Tongue (tissue), 3 donors: ENCODE data around the gene NRXN3. TPM values are rescaled to one million over a fixed set of nuclear protein-coding genes. Genes with fewer than 3 reads are reported as not detected.

Experiments
- DNase-seq: peaks from one replicate; pipeline ENCODE4 v3.0.0-alpha.2; 2015
- small RNA-seq: library from RNA; depleted of rRNA; stranded (forward); fragments of <200 nt; gene quantifications from one replicate; pipeline ENCODE3, GENCODE V24; 2014; ENCODE audit warnings: low replicate concordance
- total RNA-seq: library from RNA; depleted of rRNA; stranded (reverse); fragments of >200 nt; gene quantifications from one replicate; pipeline ENCODE4 v1.2.3, GENCODE V29; 2014

NRXN3 gene
- total RNA-seq, 1 donor from 2014 or later = 2.9 TPM

- DNase-seq = no peak
These were observed 1741.6 kb downstream of the NRXN3 start for GRCh38 chr14:79911744-79912143.

DNA sequence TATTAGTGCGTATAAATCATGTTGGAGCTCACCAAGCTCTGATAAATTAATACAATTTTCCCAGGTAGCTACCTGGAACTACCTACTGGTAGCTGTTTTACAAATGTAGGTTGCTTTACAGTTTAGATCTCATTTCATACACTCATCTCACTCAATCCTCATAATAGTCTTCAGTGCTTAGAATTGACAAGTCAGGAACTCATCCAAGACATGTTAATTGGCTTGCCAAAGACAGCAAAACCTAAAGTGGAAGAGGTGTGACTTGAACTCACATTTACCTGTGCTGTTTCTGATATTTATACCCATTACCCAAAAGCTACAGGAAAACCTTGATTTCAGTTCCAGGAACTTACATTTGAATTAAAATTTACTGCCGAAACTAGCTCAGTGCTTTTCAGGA is 1744.4 kb downstream of the NRXN3 start:
- no peak for DNase-seq

GRCh38 chr14:79915406-79915805 is 1745.2 kb downstream of the NRXN3 start:
- DNase-seq = no peak

GRCh38 chr14:79916281-79916680 is 1746.1 kb downstream of the NRXN3 start:
- DNase-seq = no peak

DNA sequence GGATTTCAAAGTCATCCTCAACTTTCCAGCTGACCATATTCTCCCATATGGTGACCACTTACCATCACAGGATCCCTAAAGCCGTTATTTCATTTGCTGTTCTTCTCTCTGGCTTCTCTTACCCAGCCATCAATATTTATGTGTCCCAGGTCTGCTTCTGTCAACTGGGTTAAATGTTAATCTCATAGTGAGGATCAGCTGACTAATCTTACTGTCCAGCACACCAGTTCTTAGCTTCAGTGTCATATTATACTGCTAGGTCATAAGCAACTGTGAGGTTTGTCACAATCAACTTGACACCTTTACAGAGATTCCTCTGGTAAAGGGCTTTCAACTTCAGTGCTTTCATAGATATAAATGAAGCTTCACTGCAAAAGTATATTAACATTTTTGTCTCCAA is 1746.7 kb downstream of the NRXN3 start:
- DNase-seq = no peak

Small RNAs within 50 kb of the gene (small RNA-seq; reads per million reads assigned to genes)
- gene RNA5SP388 = not detected
